HepG2 (cell line): ENCODE data around the gene DPAGT1. TPM values are rescaled to one million over a fixed set of nuclear protein-coding genes. Genes with fewer than 3 reads are reported as not detected.

Experiments used
- CENPT ChIP-seq: sonication (generic); formaldehyde crosslinking; IDR thresholded peaks from 2 replicates; pipeline ENCODE4 v1.8.0; 2022; ENCODE audit warnings: low read depth, mild to moderate bottlenecking, moderate library complexity, missing genetic modification reagents
- CREM ChIP-seq, 2 experiments: sonication (generic) in 1 of 2; formaldehyde crosslinking in 1 of 2; IDR thresholded peaks; 2 replicates each; pipeline versions ENCODE4 v1.4.0 to v1.6.1; 2016 to 2020; ENCODE audit warnings: antibody characterized with exemption in 1 of 2, mild to moderate bottlenecking in 1 of 2, missing genetic modification reagents in 1 of 2
- DBP ChIP-seq: sonication (generic); formaldehyde crosslinking; IDR thresholded peaks from 2 replicates; pipeline ENCODE4 v1.4.0; 2020; ENCODE audit warnings: missing genetic modification reagents; ENCODE audit errors: not compliant biosample characterization
- EP300 ChIP-seq, 3 experiments: sonication (generic) in 1 of 3; formaldehyde crosslinking in 1 of 3; IDR thresholded peaks; 2 replicates each; pipeline versions ENCODE4 v1.5.1 to v1.6.1; 2011 to 2020; ENCODE audit warnings: low read depth in 2 of 3, low read length in 2 of 3, borderline replicate concordance in 1 of 3, improper control_type of control experiment in 1 of 3, mild to moderate bottlenecking in 1 of 3, missing genetic modification reagents in 1 of 3, moderate library complexity in 1 of 3
- ETV6 ChIP-seq: sonication (generic); formaldehyde crosslinking; conservative IDR thresholded peaks from 2 replicates; pipeline ENCODE4 v1.4.0; 2020; ENCODE audit warnings: missing genetic modification reagents
- FOSL1 ChIP-seq: sonication (generic); formaldehyde crosslinking; IDR thresholded peaks from 2 replicates; pipeline ENCODE4 v1.9.0; 2021; ENCODE audit warnings: missing genetic modification reagents, borderline replicate concordance
- GMEB1 ChIP-seq: sonication (generic); formaldehyde crosslinking; IDR thresholded peaks from 2 replicates; pipeline ENCODE4 v1.5.1; 2020; ENCODE audit warnings: missing genetic modification reagents, mild to moderate bottlenecking, borderline replicate concordance
- KMT2B ChIP-seq: IDR thresholded peaks from 2 replicates; pipeline ENCODE4 v1.6.1; 2016; ENCODE audit warnings: missing genetic modification reagents, missing compliant biosample characterization
- MLLT10 ChIP-seq: sonication (generic); formaldehyde crosslinking; IDR thresholded peaks from 2 replicates; pipeline ENCODE4 v1.4.0; 2020; ENCODE audit warnings: missing genetic modification reagents
- MLX ChIP-seq: IDR thresholded peaks from 2 replicates; pipeline ENCODE4 v1.6.1; 2016
- MXD4 ChIP-seq: IDR thresholded peaks from 2 replicates; pipeline ENCODE4 v1.6.1; 2016; ENCODE audit warnings: mild to moderate bottlenecking, missing biosample characterization, missing genetic modification reagents
- MYC ChIP-seq: sonication (generic); formaldehyde crosslinking; IDR thresholded peaks from 2 replicates; pipeline ENCODE4 v1.9.0; 2021; ENCODE audit warnings: missing genetic modification reagents, borderline replicate concordance
- NFE2 ChIP-seq: sonication (generic); formaldehyde crosslinking; IDR thresholded peaks from 2 replicates; pipeline ENCODE4 v1.4.0; 2020; ENCODE audit warnings: missing genetic modification reagents
- NFE2L1 ChIP-seq: sonication (generic); formaldehyde crosslinking; IDR thresholded peaks from 2 replicates; pipeline ENCODE4 v1.4.0; 2020; ENCODE audit warnings: missing genetic modification reagents, mild to moderate bottlenecking, borderline replicate concordance
- RARA ChIP-seq: IDR thresholded peaks from 2 replicates; pipeline ENCODE4 v1.6.1; 2016; ENCODE audit warnings: missing genetic modification reagents, missing compliant biosample characterization
- SIN3A ChIP-seq: IDR thresholded peaks from 2 replicates; pipeline ENCODE4 v1.6.1; 2011; ENCODE audit warnings: low read depth, mild to moderate bottlenecking, control low read depth, low read length, borderline replicate concordance
- TBL1XR1 ChIP-seq: fragments of 150-350 bp; IDR thresholded peaks from 2 replicates; pipeline ENCODE4 v1.6.1; 2014; ENCODE audit warnings: borderline replicate concordance, low read length; ENCODE audit not compliant: partially characterized antibody
- TBP ChIP-seq: sonication (generic); formaldehyde crosslinking; IDR thresholded peaks from 2 replicates; pipeline ENCODE4 v1.5.0; 2020; ENCODE audit warnings: missing genetic modification reagents
- ZBTB7B ChIP-seq: sonication (generic); formaldehyde crosslinking; IDR thresholded peaks from 2 replicates; pipeline ENCODE4 v1.4.0; 2020; ENCODE audit warnings: missing genetic modification reagents
- ZFP37 ChIP-seq: sonication (generic); formaldehyde crosslinking; IDR thresholded peaks from 2 replicates; pipeline ENCODE4 v1.4.0; 2020; ENCODE audit warnings: missing genetic modification reagents, borderline replicate concordance
- ZNF101 ChIP-seq: sonication (generic); formaldehyde crosslinking; IDR thresholded peaks from 2 replicates; pipeline ENCODE4 v1.4.0; 2020; ENCODE audit warnings: mild to moderate bottlenecking, low read depth, missing genetic modification reagents, borderline replicate concordance
- ZNF17 ChIP-seq: sonication (generic); formaldehyde crosslinking; IDR thresholded peaks from 2 replicates; pipeline ENCODE4 v1.5.0; 2020; ENCODE audit warnings: mild to moderate bottlenecking, missing genetic modification reagents
- ZNF224 ChIP-seq: sonication (generic); formaldehyde crosslinking; IDR thresholded peaks from 2 replicates; pipeline ENCODE4 v1.5.0; 2020; ENCODE audit warnings: mild to moderate bottlenecking, missing genetic modification reagents
- ZNF232 ChIP-seq: sonication (generic); formaldehyde crosslinking; IDR thresholded peaks from 2 replicates; pipeline ENCODE4 v1.4.0; 2020; ENCODE audit warnings: missing genetic modification reagents, borderline replicate concordance
- ZNF274 ChIP-seq: sonication (generic); formaldehyde crosslinking; IDR thresholded peaks from 2 replicates; pipeline ENCODE4 v1.5.1; 2020; ENCODE audit warnings: mild to moderate bottlenecking, missing genetic modification reagents
- ZNF432 ChIP-seq: sonication (generic); formaldehyde crosslinking; IDR thresholded peaks from 2 replicates; pipeline ENCODE4 v1.5.0; 2020; ENCODE audit warnings: missing genetic modification reagents, mild to moderate bottlenecking, borderline replicate concordance
- ZNF605 ChIP-seq: sonication (generic); formaldehyde crosslinking; IDR thresholded peaks from 2 replicates; pipeline ENCODE4 v1.8.0; 2022; ENCODE audit warnings: mild to moderate bottlenecking, missing genetic modification reagents
- polyA plus RNA-seq, 8 experiments: library from polyadenylated mRNA; depleted of rRNA in 3 of 8; stranded (reverse) in 7 of 8; unstranded in 1 of 8; fragments of >200 nt; fragmentation: Illumina TruSeq in 4 of 8; extraction: Trizol in 4 of 8; gene quantifications; 2 replicates each; pipeline versions ENCODE4 v1.2.1 to v1.2.3, GENCODE V29; 2011 to 2016; ENCODE audit warnings: low read depth in 4 of 8, missing spikeins in 1 of 8, mixed read lengths in 1 of 8; ENCODE audit not compliant: insufficient read depth in 1 of 8
- total RNA-seq, 5 experiments: library from RNA; depleted of rRNA; stranded (reverse); fragments of >200 nt; fragmentation: Illumina TruSeq; extraction: Trizol; gene quantifications; 2 replicates each; pipeline ENCODE4 v1.2.3, GENCODE V29; 2016; ENCODE audit warnings: low read depth in 1 of 5

Gene DPAGT1
- total and polyA plus RNA-seq, 2 of the 13 experiments (the other 11 are each of a cell fraction or from before 2014, with no cell fraction given) = 37.6 to 70.7 TPM

- TF ChIP-seq EP300 (IDR thresholded peaks at IDR 0.05; ENCODE audit: low read depth in 2 of 2, low read length in 2 of 2) (no peak), EP300 (CRISPR knock-in tag; IDR thresholded peaks at IDR 0.05; ENCODE audit: borderline replicate concordance) (no peak), ZNF274 (CRISPR knock-in tag) (peak; percentile 51; the same call in 1 of the 2 replicates), ZNF432 (no peak), CENPT (CRISPR knock-in tag) (no peak), MXD4 (CRISPR knock-in tag) (peak; percentile 89), ZNF224 (peak; percentile 14; the same call in 1 of the 2 replicates), ZNF101 (CRISPR knock-in tag) (no peak), MLX (CRISPR knock-in tag) (0 out of 2 replicates have a peak, but pooled peaks have one; percentile 50), KMT2B (CRISPR knock-in tag) (0 out of 2 replicates have a peak, but pooled peaks have one; percentile 50), FOSL1 (no peak), ZNF17 (CRISPR knock-in tag) (no peak), TBP (CRISPR knock-in tag) (no peak), MYC (CRISPR knock-in tag) (peak; percentile 88), ZBTB7B (CRISPR knock-in tag) (0 out of 2 replicates have a peak, but pooled peaks have one; percentile 29), ZFP37 (CRISPR knock-in tag) (peak; percentile 87), SIN3A (peak; percentile 75), DBP (CRISPR knock-in tag) (peak; percentile 75), ZNF232 (CRISPR knock-in tag) (peak; percentile 86; the same call in 1 of the 2 replicates), CREM (IDR thresholded peaks at IDR 0.05) (peak; percentile 76), CREM (CRISPR knock-in tag; IDR thresholded peaks at IDR 0.05) (no peak), NFE2L1 (no peak), ZNF605 (CRISPR knock-in tag) (peak; percentile 63; the same call in 1 of the 2 replicates), RARA (CRISPR knock-in tag) (0 out of 2 replicates have a peak, but pooled peaks have one; percentile 30), GMEB1 (CRISPR knock-in tag) (peak; percentile 82), MLLT10 (CRISPR knock-in tag) (no peak), NFE2 (CRISPR knock-in tag) (no peak), TBL1XR1 (no peak), ETV6 (CRISPR knock-in tag) (0 out of 2 replicates have a peak, but pooled peaks have one; percentile 52)
Observed at GRCh38 chr11:119121008-119121810, 19.6 kb upstream of the DPAGT1 start, which contains the start of gene HINFP (continued).
